Stimulated activated effector memory CD8-positive, alpha-beta T cell treated with anti-CD3 and anti-CD28 coated beads, Interleukin-12 subunit alpha, Interleukin-12 subunit beta, amount 100 ng/mL, for 72 hours (primary cell): ENCODE results near the gene KIF3A.

Experiments used
- ATAC-seq: fragments of 150-1000 bp; cut with Tn5 transposase; 2 replicates; pipeline ENCODE4 v1.10.0; 2021
- DNase-seq, 2 donors: peaks; one replicate each; pipeline ENCODE4 v3.0.0; 2021 to 2022; ENCODE audit warnings: low spot score in 2 of 2
- H3K27ac Mint-ChIP-seq: one replicate; pipeline ENCODE4 v1.8.0; 2022; ENCODE audit warnings: mild to moderate bottlenecking, mixed read lengths
- H3K36me3 Mint-ChIP-seq: one replicate; pipeline ENCODE4 v1.8.0; 2022; ENCODE audit warnings: mild to moderate bottlenecking, mixed read lengths
- H3K4me1 Mint-ChIP-seq: one replicate; pipeline ENCODE4 v1.8.0; 2022; ENCODE audit warnings: mixed read lengths
- H3K4me3 Mint-ChIP-seq: one replicate; pipeline ENCODE4 v1.8.0; 2022; ENCODE audit warnings: mild to moderate bottlenecking, mixed read lengths
- H3K9me3 Mint-ChIP-seq: one replicate; pipeline ENCODE4 v1.8.0; 2022; ENCODE audit warnings: mixed read lengths

Gene KIF3A

DNA sequence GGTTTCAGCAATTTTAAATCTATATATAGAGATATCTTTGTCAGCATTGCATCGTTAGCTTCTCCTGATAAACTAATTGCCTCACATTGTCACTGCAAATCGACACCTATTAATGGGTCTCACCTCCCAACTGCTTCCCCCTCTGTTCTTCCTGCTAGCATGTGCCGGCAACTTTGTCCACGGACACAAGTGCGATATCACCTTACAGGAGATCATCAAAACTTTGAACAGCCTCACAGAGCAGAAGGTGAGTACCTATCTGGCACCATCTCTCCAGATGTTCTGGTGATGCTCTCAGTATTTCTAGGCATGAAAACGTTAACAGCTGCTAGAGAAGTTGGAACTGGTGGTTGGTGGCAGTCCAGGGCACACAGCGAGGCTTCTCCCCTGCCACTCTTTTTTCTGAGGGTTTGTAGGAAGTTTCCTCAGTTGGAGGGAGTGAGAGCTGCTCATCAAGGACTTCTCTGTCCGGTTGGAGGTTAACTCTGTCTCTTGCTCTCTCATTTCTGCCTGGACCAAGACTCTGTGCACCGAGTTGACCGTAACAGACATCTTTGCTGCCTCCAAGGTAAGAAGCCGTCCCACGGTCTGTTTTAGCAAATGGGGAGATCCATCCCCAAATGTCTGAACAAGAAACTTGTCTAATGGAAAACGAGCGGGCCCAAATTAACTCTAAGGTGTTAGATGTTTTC is 63.3 kb downstream of the KIF3A start, which contains the start of gene IL4:
Gene IL4, plus strand, starts transcription at position 51 of the 692 bp plus-strand sequence. Its CDS starts 62 bp downstream, at position 113.
- H3K36me3 Mint-ChIP-seq = no peaks in the 10 kb centered on the region
- H3K27ac Mint-ChIP-seq = peak within 1 kb of the TSS; percentile 88
- peaks cover 33% of the 10 kb centered on the region for H3K4me1 Mint-ChIP-seq
- H3K4me3 Mint-ChIP-seq = peak within 1 kb of the TSS; percentile 57
- ATAC-seq (peak; percentile 17), DNase-seq (no peak)
- H3K9me3 Mint-ChIP-seq = no peaks in the 10 kb centered on the region

DNA sequence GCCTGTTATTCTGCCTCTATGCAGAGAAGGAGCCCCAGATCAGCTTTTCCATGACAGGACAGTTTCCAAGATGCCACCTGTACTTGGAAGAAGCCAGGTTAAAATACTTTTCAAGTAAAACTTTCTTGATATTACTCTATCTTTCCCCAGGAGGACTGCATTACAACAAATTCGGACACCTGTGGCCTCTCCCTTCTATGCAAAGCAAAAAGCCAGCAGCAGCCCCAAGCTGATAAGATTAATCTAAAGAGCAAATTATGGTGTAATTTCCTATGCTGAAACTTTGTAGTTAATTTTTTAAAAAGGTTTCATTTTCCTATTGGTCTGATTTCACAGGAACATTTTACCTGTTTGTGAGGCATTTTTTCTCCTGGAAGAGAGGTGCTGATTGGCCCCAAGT is 63.9 kb downstream of the KIF3A start:
- Mint-ChIP-seq H3K4me3 (peak overlapping the region; percentile 57), H3K36me3 (no peaks in the 10 kb centered on the region), H3K4me1 (peaks cover 33% of the 10 kb centered on the region), H3K27ac (peak overlapping the region; percentile 88), H3K9me3 (no peaks in the 10 kb centered on the region)
- DNase-seq = no peak
- ATAC-seq = no peak

DNA sequence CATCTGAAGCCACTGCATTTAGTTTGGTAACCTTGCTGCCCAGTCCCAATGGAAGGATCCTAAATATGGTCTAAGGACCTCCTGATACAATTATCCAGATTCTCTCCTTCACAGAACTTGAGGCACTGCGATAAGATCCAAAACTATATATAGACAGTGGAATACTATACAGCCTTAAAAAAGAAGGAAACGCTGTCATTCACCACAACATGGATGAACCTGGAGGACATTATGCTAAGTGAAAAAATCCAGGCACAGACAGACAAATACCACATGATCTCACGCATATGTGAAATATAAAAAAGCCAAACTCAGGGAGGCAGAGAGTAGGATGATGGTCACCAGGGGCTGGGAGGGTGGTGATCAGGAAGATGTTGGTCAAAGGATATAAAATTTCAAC is 66.3 kb downstream of the KIF3A start:
- Mint-ChIP-seq H3K36me3 (no peaks in the 10 kb centered on the region), H3K9me3 (no peaks in the 10 kb centered on the region), H3K27ac (no peak overlapping the region), H3K4me1 (peaks cover 42% of the 10 kb centered on the region), H3K4me3 (no peak overlapping the region)
- DNase-seq = no peak
- ATAC-seq = no peak

DNA sequence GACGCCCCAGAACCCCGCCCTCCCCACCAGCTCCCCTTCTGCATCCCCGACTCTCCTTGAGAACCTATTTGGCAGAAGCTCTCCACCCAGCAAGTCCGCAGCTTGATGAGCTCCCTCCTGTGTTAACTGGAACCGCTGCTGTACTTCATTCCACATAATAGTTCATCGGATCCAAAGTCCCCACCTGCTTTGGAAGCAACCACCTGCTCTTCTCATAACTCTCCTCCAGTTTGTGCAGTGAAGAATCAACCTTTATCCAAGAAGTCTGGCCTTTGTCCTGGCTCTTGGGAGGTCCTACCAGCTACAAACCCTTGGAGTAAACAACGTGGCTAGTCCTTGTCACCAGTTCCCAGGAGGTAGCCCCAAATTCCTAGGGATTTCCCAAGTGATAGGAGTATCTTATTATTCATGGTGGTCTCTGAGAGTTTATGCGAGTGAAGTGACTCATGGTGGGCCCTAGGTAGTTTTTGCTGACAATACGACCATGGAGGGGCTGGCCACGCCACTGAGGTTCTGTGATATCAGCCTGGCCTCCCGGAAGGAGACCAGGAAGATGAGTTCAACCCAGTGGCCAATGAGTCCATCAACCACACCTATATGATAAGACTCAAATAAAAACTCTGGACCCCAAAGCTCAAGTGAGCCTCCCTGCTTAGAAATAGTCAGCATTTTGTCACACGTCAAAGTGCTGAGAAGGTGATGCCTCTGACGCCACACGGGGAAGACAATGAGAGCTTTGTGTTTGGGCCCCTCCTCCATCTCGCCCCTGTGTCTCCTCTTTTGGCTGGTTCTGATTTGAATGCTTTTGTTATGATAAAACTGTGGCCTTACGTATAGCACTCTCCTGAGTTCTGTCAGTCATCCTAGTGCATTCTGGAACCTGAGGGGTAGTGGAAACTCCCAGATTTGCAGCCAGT is 67.1 kb downstream of the KIF3A start:
- no peak for ATAC-seq

DNA sequence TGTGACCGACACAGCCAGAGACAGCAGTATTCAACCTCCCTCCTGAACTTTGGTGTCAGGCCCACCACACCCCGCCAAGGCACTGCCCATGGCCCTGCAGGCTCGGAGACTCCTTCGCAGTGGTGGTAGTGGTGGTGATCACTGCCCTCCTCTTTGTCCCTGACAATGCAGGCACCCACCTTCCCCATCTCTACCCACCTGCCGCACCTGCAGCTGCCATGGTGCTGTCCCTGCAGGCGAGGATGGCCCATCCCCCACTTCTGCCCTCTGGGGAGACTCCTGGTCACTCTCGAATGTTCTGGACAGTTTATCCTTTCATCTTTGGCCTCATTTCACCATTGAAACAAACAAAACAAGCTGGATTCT is 67.9 kb downstream of the KIF3A start:
- no peak overlapping the region for H3K4me3 Mint-ChIP-seq
- H3K4me1 Mint-ChIP-seq = peaks cover 40% of the 10 kb centered on the region
- ATAC-seq (no peak), DNase-seq (no peak)
- H3K36me3 Mint-ChIP-seq = no peaks in the 10 kb centered on the region
- no peak overlapping the region for H3K27ac Mint-ChIP-seq
- no peaks in the 10 kb centered on the region for H3K9me3 Mint-ChIP-seq

More for the DNA sequence above, 67.1 kb downstream of the KIF3A start:
- no peak for DNase-seq
- H3K4me3 Mint-ChIP-seq = no peak overlapping the region
- H3K9me3 Mint-ChIP-seq = no peaks in the 10 kb centered on the region
- H3K36me3 Mint-ChIP-seq = no peaks in the 10 kb centered on the region
- no peak overlapping the region for H3K27ac Mint-ChIP-seq
- H3K4me1 Mint-ChIP-seq = peaks cover 40% of the 10 kb centered on the region

DNA sequence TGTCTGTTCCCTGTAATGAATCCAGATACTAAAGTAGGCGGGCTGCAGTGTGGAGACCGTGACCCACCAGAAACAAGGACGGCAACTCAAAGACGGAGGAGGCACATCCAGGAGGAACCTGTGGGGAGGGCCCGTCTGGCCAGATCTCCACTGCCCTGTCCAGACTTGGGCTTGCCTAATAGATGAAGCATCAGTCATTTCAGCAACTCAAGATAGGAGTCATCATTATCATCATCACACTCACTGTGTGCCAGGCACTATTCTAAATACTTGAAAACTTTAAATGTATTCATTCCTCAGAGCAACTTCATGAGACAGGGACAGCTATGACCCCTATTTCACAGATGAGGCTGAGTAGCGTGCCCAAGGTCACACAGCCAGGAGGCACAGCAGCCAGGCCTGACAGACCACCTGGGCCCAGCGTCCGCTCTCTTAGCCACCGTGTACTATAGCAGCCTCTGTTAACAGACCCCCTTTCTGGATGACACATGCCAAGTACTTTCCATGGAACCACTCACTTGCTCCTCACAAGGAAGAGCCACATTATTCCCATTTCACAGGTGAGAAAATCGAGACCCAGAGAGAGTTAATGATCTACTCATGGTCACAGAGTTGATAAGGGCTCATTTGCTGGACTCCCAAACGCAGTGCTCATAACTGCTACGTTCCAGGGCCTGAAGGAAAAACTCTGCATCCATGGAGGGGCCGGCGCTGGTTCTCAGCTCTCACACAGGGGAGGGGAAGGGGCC is 68.5 kb downstream of the KIF3A start:
- H3K4me3 Mint-ChIP-seq = no peak overlapping the region
- no peak for ATAC-seq
- H3K9me3 Mint-ChIP-seq = no peaks in the 10 kb centered on the region
- DNase-seq = no peak
- H3K4me1 Mint-ChIP-seq = peaks cover 40% of the 10 kb centered on the region
- peaks cover 5% of the 10 kb centered on the region for H3K36me3 Mint-ChIP-seq
- H3K27ac Mint-ChIP-seq = no peak overlapping the region

DNA sequence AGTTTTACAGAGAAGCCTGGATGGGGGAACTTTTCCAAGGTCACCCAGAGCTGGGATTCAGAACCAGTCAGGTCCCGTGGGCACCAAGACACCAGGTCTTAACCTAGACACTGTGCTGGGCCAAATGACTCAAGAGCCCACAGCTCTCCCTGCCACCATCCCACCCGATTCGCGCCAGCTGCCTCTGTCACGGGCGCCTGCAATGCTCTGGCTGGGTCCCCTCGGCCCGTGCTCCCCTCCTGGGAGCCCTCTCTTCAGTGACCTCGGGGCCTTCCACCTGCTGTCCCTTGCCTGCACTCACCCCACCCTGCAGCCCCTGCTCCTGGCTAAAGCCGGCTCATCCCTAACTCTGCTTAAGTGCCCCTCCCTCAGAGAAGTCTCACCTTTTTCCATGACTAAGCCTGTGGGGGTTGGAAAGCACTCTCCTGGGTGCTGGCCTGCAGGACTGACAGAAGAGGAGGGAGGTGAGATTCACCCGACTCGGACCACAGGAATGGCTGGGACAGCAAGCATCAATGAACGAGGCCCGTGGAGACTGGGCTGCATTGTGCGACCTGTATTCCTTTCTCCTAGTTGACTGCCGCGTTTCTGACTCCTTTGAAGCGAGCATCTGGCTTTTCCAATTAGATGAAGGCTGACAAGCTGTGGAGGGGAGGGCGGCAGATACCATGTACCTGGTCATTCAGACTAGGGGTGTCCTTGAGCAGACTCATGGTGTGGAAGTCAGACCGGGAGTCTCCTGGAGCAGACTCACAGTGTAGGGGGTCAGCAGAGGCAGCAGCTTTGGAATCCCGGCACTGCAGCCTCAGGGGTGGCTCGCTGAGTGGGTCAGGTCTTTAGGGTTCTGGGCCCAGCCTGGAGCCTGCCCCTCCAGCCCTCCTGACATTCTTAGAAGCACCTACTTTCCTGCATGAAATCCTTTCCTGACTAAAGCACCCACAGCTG is 69.3 kb downstream of the KIF3A start:
- Mint-ChIP-seq H3K36me3 (peaks cover 14% of the 10 kb centered on the region), H3K27ac (no peak overlapping the region), H3K9me3 (no peaks in the 10 kb centered on the region), H3K4me1 (peaks cover 42% of the 10 kb centered on the region), H3K4me3 (no peak overlapping the region)
- no peak for ATAC-seq
- DNase-seq = no peak

DNA sequence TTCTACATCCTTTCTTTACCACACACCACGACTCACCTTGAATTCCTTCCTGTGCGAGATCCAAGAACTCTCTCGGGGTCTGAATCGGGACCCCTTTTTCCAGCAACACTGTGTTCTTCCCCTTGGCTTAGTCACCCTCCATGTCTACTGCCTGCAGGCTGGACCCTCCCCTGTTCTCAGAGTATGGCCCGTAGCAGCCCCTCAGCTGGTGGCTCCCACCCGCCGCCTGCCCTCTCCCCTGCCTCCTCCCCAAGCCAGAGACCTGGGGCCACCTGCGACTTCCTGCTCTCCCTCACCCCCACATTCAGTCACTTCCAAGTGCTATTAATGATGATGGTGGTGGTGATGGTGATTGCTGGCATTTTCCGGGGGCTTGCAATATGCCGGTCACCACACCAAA is 70.0 kb downstream of the KIF3A start:
- H3K4me3 Mint-ChIP-seq = no peak overlapping the region
- H3K36me3 Mint-ChIP-seq = peaks cover 15% of the 10 kb centered on the region
- H3K4me1 Mint-ChIP-seq = peaks cover 49% of the 10 kb centered on the region
- no peaks in the 10 kb centered on the region for H3K9me3 Mint-ChIP-seq
- DNase-seq (no peak), ATAC-seq (no peak)
- no peak overlapping the region for H3K27ac Mint-ChIP-seq

DNA sequence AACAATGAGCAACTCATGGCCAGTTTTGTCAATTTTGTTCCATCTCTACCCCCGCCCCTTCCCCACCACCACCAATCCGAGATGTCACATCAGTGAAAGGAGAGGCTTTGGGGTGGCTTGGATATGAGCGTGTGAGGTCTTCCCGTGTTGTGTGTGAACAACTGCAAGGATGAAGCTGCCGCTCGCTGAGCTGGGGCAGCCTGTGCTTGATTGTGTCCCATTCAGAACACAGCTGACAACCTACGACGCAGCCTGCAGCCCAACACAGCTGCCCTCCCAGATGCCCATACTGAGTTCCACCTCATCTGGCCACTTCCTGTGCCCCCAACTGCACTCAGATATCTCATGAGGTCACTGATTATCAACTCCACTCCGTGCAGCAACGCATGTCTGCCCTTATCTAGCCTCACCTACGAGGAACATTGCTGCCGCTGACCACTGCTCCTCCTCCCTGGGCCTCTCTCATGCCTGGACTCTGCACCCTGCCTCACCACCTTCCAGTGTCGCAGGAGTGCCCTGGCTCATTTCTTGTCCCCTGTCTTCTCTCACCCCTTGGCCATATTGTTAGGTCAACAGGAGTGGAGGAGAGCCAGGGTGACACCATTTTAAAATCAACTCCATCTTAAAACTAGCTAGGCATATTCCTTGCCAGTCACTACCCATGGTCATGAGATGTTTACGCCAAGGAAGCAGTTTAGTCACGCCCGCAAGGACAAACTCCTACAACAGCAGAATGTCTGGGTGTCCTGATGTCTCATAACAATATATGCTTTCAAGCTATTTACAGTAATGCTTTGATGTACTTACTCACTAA is 70.8 kb downstream of the KIF3A start:
- peaks cover 15% of the 10 kb centered on the region for H3K36me3 Mint-ChIP-seq
- H3K4me1 Mint-ChIP-seq = peaks cover 57% of the 10 kb centered on the region
- ATAC-seq (no peak), DNase-seq (no peak)
- no peak overlapping the region for H3K4me3 Mint-ChIP-seq
- H3K27ac Mint-ChIP-seq = no peak overlapping the region
- no peaks in the 10 kb centered on the region for H3K9me3 Mint-ChIP-seq

DNA sequence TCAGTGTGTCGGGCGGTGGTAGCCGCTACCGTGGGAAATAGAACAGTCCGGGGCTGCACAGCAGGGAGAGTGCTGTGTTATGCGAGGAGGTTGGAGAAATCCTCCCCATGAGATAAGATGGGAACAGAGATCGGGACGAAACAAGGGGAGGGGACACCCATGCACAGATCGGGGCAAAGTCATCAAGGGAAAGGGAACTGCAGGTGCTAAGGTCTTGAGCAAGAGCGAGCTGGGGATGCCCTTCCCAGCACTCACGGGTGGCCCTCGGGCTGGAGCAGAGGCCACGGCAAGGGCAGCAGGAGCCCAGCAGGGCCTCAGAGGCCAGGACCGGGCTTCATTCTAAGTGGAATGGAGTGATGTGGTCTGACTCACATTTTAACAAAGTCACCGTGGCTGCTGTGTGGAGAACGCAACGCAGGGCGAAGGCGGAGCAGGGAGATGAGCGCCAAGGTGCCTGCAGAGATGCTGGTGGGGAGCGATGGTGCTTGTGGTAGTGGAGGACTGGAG is 71.7 kb downstream of the KIF3A start:
- H3K27ac Mint-ChIP-seq = no peak overlapping the region
- H3K36me3 Mint-ChIP-seq = peaks cover 15% of the 10 kb centered on the region
- peaks cover 66% of the 10 kb centered on the region for H3K4me1 Mint-ChIP-seq
- DNase-seq (no peak), ATAC-seq (no peak)
- no peak overlapping the region for H3K4me3 Mint-ChIP-seq
- no peaks in the 10 kb centered on the region for H3K9me3 Mint-ChIP-seq

DNA sequence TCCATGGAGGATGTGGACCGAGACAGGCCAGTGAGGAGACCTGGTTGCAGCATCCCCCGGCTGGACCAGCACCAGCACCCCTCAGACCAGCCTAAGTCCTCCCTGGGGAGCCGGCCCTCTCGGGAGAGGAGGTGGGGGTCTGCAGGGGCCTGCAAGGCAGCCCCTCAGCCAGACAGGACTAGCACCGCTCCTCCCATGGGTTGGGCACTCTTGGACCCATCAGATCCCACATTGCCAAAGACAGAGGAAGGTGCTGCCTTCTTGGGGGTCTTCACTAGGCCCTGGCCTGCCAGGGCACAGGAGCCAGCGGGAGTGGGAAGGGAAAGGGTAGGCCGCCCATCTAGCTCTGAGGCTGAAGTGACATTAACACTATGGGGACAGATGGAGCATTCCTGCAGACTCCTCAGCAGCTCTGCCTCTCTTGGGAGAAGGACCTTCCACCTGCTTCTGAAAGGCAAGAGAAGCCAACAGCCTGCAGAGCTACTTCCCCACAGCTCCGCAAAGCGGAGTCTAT is 72.6 kb downstream of the KIF3A start:
- ATAC-seq (no peak), DNase-seq (no peak)
- Mint-ChIP-seq H3K27ac (peak overlapping the region; percentile 92), H3K9me3 (no peaks in the 10 kb centered on the region), H3K4me3 (peak overlapping the region; percentile 57), H3K4me1 (peaks cover 73% of the 10 kb centered on the region), H3K36me3 (peaks cover 23% of the 10 kb centered on the region)

DNA sequence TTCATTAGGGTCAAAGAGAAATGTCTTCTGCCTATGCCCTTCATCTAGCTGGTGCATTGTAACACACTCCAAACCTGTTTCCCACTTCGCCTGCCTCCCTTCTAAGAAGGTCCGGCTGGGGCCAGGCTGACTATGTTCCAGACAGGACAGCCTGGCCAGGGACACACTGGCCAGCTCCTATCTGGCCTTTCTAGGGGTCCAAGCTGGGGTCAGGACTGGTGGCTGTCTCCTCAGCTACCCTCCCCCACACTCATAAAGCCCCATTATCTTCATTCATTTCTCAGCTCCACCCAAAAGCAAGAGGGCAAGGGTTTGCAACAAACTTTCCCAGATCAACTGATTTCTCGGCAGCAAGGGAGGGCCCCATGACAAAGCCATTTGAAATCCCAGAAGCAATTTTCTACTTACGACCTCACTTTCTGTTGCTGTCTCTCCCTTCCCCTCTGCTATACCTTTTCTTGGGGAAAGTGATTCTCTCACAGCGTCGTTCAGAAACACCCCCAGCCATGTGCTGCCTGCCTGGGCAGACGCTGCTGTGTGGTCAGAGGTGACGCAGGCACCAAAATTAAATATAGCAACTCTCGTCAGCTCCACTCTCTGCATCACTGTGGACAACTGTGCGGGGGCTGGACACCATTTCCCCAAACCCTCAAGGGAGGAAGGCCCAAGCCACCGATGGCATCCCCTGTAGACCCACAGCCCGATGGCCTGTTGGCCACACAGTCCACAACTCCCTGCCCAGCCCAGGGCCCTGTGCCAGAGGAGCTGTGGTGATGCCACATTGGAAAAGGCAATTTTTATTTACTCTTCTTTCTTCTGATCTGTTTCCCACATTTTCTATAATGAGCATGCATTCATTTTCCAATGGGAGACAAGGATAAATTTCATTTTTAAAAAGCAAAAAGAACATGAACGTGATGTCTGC is 73.3 kb downstream of the KIF3A start:
- H3K4me3 Mint-ChIP-seq = peak overlapping the region; percentile 57
- no peaks in the 10 kb centered on the region for H3K9me3 Mint-ChIP-seq
- DNase-seq = peak in 1 of 2 donors; percentile 77
- H3K4me1 Mint-ChIP-seq = peaks cover 76% of the 10 kb centered on the region
- peaks cover 25% of the 10 kb centered on the region for H3K36me3 Mint-ChIP-seq
- ATAC-seq = peak; percentile 70
- H3K27ac Mint-ChIP-seq = peak overlapping the region; percentile 92
